NCI-H1417 treated with DMSO at 0.1 percent for 48 hours (cell line): ENCODE measurements around the gene MAN1B1.
"Not testable (repeated sequence)": the region's sequence is repeated elsewhere in the genome, so short reads cannot be mapped to it uniquely, and the experiment has no call there.

Experiments used
- DNase-seq: peaks from one replicate; lab custom pipeline; 2025; lab: John Stamatoyannopoulos, UW

The MAN1B1 gene

DNA sequence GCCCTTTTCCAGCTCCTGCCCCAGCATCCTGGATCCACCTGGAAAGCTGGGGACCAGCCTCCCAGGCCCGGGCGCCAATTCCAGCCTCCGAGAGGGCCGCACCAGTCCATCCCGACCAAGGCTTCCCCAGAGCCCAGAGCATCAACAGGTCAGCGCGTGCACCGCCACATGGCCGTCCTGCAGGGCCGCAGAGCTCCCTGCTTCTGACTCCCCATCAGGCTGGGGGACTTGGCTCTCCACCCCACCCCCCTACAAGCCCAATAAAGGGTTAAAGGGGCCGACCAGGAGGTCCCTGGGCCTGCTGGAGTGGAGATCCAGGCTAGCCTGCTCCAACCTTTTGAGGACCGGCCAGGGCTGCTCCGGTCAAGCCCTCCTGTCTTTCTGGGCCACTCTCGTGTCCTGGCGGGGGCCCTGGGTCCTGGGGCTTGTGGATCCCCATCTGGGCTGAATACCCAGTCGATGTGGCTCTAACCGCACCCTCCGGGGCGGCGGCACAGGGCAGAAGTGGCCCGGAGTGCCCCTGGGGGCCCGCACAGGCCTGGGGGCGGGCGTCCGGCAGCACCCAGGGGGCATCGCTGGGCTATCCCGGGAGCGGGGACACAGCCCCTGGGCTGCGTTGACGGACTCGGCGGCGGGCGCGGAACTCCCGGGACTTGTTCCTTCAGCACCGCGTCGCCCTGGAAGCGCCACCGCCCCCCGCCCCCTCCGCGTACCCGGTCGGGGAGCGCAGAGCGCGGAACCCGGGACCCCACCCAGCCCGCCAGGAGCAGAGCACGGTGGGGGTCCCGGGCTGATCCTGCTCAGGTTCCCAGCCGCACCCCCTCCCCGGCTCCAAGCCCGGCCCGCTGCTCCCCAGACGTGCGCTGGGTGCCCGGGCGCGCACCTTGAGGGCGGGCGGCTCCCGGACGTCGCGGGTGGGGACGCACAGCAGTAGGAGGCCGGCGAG is 33.5 kb upstream of the MAN1B1 start:
- no peak for DNase-seq

DNA sequence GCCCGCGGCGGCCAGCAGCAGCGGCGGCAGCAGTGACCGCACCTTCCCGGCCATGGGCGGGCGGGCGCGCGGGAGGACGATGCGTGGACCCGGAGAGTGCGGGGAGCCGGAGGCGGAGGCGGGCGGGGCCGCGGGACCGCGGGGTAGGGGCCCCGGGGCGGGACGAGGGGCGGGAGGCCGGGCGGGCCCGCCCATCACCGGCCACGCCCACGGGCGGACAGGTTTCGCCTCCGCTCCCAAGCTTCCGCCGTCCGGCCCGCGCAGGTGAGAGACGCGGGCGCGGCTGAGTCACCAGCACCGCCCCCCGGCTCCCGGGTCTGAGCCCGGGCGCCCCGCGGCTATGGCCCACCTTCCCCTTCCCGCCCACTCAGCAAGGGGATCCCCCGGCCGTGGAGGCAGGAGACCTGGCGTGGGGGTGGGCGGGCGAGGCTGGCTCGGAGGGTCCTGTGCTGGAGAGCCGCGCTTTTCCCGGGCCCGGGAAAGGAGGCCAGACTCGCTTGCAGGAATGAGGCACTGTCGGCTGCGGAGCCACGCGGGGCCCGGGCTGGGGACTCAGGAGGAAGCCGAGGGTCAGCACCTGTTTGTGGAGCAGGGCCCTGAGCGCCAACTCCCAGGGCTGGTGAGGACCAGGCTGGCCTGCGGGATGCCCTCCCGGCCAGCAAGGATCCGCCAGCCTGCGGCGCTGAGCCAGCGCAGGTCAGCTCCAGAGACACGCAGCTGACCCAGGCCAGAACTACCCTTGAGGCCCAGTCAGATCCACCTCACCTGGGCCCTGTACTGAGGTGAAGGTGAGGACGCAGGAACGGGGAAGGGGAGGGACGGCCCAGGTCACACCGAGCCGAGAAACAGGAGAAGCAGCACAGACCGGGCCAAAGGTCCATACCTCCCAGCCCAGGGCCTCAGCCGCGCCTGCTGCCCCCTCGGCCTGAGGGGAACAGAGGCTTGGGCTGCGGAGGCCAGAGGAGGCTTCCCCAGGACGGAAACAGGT is 32.5 kb upstream of the MAN1B1 start, which contains the start of gene ENTPD2:
Gene ENTPD2 (minus strand): TSS at position 118 of the 988 bp plus-strand sequence. CDS start 64 bp downstream, at position 54.
- DNase-seq, result no peak

DNA sequence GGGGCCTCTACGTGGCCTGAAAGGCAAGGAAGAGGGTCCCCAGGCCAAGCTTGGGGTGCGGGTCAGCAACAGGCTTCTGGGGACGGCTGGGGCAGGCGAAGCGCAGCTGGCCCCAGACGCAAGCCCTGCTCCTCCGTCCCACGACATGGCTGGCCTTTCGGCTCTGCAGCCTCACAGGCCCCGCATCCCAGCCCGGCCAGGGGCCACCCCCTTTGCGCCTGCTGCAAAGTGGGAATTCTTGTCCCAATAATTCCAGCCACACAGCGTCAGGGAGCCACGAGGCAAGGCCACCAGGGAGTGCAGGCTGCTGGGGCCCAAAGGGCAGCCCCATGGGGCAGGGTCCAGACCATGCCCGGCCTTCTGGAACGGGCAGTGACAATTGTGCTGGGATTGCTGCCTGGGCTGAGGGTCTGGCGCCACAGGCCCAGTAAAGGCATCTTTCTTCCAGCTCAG is 31.8 kb upstream of the MAN1B1 start:
- no peak for DNase-seq

DNA sequence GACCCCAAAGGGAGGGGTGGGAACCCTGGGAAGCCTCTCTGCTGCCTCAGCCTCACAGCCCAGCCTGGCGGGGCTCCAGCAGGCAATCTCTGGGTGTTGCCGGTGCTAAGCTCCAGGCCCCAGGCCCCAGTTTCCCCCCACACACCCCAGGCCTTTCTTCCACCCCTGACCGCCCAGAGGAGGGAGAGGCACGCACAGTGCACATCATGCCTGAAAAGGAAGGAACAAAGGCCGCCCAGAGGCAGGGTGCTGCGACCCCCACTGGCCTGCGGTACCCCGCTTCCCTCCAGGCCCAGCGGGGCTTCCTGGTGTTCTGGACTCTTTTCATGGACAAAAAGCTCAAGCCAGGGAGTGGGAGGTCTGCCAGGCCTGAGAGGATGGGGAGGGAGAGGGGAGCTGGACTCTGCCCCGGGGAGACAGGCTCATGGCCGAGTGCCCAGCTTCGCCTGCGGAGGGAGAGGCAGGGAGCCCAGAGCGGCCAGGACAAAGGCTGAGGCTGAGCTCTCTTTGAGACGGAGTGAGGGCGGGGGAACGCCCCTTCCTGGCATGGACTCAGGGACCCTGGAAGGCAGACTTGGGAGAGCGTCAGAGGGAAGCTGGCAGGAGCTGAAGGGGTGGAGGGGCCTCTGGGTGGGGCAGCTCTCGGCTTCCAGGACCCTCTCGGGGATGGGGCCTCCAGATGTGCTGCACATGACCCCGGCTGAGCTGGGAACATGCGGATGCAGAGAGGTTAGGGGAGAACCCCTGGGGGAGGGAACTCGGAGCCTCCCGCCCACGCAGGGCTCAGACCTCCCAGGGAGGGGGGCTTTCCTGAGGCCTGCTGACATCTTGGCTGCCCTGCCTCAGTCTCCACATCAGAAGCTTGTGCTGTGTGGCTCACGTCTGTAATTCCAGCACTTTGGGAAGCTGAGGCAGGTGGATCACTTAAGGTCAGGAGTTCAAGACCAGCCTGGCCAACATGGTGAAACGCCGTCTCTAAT is 31.1 kb upstream of the MAN1B1 start:
- no peak for DNase-seq

DNA sequence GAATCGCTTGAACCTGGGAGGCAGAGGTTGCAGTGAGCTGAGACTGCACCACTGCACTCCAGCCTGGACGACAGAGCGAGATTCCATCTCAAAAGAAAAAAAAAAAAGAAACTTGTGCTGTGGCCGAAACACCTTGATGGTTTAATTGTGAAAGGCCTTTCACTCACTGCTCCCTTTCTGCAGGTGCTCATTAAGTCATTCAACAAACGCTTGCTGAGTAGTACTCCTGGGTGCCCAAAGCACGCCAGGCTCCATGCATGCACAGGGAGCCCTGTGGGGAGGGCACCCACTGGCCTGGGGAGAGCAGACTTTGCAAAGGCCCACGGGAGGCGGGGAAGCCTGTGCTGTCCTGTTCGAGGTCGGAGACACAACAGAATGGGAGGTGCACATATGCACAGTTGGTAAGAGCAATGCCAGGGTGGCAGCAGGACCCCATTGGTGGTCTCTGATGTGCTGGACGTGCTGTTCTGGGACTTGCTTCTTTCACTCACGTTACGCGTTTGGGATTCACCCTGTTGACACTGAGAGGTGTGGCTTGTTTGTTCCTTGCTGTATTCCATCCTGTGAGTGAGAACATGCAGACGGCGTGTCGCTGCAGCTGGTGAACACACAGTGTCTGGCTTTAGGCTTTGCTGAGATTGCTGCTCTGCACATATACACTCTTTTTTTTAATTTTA is 29.9 kb upstream of the MAN1B1 start:
- no peak for DNase-seq

DNA sequence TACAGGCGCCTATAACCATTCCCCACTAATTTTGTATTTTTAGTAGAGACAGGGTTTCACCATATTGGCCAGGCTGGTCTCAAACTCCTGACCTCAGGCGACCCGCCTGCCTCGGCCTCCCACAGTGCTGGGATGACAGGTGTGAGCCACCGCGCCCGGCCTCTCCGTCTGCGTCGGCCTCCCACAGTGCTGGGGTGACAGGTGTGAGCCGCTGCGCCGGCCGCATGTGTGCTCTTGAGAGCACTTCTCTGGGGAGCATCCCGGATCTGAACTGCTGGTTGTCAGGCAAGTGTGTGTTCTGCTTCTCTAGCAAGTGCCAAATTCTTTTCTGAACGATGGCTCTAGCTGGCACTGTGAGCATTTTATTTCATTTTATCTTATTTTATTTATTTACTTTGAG is 29.2 kb upstream of the MAN1B1 start:
- DNase-seq, result no peak

DNA sequence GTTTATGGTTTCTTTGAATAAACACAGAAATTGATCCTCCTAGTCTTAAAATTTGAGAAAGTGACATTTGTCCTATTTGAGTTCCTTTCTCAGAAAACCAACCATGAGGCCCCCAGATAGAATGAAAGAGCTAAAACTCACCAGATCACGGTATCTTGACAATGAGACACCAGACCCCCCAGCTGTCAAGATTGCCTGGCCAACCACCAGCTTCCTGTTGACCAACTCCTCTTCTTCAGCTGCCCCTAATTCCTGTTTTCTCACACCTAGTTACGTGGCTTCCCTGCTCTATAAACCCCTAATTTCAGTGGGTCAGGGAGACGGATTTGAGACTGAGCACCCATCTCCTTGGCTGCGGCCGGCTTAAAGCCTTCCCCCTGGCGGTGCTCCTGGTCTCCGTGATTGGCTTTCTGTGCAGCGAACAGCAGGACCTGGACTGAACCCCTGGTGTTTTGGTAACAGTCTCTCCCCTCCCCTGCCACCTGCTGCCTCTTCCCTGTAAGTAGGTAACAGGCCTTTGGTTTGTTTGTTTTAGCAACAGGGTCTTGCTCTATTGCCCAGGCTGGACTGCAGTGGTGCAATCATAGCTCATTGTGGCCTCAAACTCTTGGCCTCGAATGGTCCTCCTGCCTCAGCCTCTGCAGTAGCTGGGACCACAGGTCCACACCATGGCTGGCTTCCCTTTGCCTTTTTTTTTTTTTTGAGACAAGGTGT is 28.1 kb upstream of the MAN1B1 start:
- DNase-seq, result no peak

DNA sequence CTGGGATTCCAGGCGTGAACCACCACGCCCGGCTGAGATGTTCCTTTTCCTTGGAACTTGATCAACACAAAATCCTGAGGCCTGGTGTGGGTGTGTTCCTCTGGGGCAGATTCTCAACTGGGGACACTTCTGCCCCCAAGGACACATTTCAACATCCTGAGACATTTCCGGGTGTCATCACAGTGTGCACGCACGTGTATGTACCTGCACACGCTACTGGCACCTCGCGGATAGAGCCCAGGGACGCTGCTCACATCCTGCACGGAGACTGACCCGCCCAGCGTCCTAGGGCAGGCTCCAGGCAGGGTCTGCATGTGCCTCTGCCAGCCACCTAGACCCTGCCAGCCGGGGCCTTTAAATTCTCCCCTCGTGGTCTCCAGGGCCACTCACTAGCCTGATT is 24.4 kb upstream of the MAN1B1 start:
- DNase-seq, result no peak

DNA sequence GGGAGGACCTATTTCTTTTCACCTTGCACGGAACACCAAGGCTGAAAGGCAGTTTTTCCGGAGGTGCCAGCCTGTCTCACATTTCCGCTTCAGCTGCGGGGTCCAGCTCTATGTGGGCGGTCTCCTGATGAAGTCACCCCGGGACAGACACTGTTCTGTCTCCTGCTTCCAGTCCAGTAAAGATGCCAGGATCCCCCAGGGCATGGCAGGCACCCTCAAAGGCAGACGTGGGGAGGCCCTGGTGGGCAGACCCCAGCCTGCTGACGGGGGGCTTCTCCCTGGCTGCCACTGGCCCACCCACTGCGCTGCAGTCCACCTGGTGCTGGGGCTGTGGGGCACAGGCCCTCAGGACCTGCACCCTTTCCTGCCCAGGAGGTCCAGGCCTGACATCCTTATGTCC is 24.0 kb upstream of the MAN1B1 start:
- DNase-seq, result not testable (repeated sequence)

DNA sequence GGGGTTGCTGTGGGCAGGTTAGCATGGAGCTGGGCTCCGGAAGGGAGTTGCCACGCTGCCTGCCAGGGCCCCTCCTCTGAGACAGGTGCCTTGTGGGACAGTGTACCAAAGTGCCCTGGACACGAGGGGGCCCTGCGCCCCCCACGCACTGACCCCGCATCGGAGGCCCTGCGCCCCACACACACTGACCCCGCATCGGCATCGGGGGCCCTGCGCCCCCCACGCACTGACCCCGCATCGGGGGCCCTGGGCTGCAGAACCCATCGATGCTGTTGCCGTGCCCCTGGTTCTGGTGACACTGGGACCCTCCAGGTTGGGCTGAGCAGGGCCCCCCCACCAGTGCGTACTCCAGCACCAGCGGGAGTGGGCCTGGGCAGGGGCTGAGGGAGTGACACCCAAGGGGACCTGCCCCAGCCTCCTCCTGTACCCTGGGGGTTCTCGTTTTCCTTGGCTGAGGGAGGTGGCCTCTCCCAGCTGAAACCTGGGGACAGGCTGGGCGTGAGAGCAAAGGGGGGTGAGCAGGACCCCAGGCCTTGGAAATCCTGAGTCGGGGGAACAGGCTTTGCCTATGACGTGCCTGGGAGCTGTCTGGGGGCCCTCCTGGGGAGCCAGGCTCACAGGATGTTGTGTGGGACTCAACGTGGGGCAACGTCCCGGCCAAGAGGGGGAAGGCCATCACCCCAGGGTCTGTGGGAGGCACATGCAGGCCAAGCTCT is 23.3 kb upstream of the MAN1B1 start:
- DNase-seq, result no peak

DNA sequence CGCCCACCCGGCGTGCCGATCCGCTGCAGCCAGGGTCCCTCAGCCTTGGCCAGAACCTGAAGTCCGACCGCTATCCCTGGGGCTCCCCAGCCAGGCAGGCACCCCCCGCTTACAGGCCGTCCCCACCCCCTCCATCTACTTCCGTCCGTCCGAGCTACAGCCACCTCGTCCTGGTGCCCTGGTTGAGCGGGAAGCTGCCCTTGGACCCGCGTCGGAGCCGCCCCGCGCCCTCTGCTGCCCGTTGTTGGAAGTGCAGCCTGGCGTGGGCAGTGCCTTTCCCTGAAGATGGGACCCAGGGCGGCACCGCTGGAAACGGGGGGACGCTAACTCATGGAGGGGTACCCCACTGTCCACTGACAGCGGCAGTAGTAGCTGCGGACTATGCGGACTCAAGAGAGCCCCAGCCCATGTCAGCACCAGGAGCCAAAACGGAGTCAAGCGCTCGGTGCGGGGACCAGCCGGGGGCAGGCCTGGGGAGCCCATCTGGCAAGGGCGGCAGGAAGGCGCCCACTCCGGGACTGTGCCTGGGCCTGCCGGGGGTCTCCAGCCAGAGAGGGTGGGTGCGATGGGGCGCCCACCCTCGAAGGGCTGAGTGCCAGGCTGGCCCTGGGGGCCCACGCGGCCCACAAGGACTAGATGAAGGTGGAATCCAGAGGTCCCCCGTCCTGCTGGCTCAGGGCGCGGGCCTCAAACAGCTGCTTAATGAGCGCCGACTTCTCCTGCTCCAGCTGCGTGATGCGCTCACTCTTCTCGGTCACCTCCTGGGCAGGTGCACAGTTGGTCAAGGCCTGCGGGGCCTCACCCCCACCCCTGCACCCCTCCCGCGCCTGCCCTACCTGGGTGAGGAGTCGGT is 22.5 kb upstream of the MAN1B1 start:
- no peak for DNase-seq

DNA sequence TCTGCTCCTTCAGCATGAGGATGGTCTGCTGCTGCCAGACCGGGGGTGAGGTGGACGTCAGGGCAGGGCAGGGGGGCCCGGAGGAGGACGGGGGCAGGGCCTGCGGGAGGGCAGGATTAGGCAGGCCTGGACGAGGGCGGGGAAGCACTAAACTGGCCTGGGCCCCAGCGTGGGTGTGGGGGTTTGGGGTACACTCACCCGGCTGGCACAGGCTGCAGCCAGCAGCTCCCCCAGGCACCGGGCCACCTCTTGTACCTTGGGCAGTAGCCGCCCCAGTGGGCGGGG is 22.0 kb upstream of the MAN1B1 start:
- no peak for DNase-seq

DNA sequence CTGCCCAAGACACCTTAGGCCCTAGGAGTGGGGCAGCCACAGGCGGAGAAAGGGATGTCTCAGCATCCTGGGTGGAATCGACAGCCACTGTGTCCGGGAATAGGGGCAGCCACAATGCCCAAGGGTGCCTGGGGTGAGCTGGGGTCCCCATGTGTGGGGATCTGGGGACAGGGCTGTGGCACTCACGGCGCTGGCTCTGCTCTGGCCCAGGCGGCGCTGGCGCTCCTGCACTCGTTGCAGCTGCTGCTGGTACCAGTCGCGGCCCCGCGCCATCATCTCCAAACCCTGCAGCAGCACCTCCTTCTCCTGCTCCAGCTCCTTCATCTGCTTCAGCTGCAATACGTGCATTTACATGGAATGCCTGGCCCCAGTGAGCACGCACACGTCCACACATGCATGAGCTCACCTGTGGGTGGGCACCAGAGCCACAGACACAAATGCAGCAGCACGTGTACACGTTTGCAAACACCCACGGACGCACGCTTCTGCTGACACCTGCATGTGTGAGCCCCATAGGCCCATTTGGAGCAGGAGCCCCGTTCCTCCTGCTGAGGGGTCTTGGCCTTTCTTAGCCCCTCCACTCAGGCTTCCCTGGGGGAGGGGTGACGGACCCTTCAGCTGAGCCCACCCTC is 21.3 kb upstream of the MAN1B1 start:
- DNase-seq, result no peak

DNA sequence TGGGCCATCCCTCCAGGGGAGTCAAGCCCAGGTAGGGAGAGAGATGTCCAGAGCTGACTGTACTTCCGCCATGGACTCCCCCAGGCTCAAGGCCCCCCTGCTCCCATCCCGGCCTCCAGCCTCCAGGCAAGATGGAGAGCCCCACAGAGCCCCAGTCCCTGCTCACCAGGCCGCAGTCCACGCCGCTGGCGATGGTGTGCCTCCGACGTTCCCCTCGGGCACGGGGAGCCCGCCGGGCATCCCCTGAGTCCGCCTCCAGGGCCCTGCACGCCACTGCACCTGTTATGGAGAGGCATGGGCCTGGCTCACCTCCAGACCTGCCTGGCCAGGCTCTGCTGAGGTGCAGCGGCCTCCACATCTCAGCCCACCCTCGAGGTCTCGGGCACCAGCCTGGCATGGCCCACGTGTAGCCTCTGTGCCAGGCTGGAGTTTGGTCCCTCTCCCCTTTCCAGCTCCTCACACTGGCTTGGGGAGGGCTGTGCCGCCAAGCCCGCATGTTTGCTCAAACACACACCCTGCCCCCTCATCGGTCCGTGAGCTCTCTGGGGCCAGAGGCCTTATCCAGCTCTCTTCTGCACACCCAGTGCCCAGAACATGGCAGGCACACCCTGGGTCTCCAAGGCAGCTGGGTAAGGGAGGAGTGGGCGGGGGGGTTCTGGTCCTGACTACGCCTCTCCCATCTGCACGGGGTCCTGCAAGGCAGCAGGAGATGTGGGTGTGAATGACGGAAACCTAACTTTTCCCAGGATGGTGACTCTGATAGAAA is 20.5 kb upstream of the MAN1B1 start:
- no peak for DNase-seq

DNA sequence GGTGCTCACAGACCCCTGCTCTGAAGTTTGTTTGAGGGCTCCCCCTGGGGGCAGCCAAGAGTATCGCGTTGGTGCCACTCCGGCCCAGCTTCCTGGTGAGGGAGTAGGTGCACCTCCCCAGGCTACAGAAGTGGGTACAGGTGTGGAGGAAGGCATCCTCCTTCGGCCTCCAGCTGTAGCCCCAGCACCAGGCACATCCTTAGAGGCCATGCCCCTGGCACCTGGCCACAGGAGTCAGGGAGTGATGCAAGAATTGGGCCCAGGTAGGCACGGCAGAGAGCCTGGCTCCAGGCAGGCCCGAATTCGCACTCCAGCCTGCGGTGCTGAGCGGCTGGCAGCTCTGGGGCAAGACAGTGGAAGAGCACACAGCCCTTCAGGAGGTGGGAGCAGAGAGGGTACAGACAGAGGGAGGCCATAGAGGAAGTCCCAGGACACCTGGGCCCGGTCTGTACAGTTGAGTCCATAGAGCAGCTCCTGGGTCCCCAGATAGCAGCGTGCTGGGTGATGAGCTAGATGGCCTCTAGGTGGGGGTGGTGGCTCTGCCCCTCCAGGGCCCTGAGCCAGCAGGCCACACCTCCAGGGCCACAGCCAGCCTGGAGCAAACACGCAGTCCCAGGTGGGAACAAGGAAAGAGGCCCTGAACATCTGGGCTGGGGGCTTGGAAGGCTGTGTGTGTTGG is 18.8 kb upstream of the MAN1B1 start:
- DNase-seq, result no peak

DNA sequence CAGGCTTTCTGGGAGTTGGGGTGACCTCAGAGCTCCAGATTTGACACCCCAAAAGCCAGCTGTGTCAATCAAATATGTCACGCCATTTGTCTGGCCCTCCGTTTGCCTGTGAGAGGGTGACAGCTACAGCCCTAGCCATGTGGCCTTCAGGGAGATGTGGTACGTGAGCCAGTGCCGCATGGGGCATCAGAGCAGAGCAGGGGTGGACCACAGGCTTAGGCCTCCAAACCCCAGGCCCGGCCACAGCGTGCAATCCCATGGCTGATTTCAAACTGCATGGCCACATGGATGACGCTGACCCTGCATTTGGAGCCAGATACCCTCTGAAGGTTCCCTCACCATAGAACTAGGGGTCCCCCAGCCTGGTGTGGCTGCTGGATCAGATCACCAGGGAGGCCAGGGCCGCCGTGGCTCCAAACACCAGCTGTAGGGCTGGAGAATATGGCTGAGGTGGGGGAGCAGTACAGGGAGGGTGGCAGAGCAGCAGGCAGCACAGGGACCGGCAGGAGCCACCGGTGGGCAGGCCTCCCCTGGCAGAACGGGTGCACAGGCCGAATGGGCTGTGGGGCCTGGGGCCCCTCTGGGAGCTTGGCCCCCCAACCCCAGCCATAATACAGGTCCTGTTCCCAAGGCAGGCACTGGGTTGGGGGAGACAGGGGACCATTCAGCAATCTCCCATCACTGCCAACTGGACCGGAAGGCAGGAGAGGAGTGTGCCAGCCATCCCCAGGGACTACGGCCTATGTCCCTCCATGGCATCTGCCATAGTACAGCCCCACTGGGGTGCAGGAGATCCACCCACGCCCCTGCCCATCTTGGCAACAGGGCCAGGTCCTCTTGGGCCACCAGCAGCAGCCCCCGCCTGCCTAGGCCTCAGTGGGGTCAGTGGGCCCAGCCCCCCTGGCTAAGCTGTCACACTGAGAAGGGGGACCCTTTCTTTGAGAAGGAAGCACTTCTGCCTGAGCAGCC is 18.0 kb upstream of the MAN1B1 start:
- DNase-seq, result no peak
